ENCODE measurements around the gene ZNF608. TPM values are rescaled to one million over a fixed set of nuclear protein-coding genes. Genes with fewer than 3 reads are reported as not detected.
A peak's percentile ranks its signal among the peaks of the same experiment; 100 is the strongest.

Gene ZNF608
- total and polyA plus RNA-seq, 11 donors, result 3.3 to 26.7 (median 10.1) TPM

- 8 to 9% (median 9%) methylated on average over 25 of the region's 25 CpGs for WGBS, 4 donors
Measured at GRCh38 chr5:124748687-124749594, 2.5 kb upstream of the ZNF608 start.

GRCh38 chr5:124747791-124748686, 1.6 kb upstream of the ZNF608 start:
- no peaks in the 10 kb centered on the region for H3K36me3 ChIP-seq
- H3K4me1 ChIP-seq, result peaks cover 0 to 45% (median 10%) of the 10 kb centered on the region in 12 donors
- peak overlapping the region; percentile 46 to 77 (median 68) for H3K4me3 ChIP-seq
- intact Hi-C loops (cut with DNase I), result loop anchor here in 9 of 10 donors (1.0 to 10.0 kb wide), 19 partner anchors 41 to 1777 kb away; no protein-coding TSS in a partner anchor
- peaks cover 0 to 23% (median 0%) of the 10 kb centered on the region in 9 donors for H3K27me3 ChIP-seq
- WGBS, 4 donors, result 0 to 1% (median 0%) methylated on average over 17 of the region's 17 CpGs
- DNase-seq (no peak), ATAC-seq (peak; percentile 14 to 27 (median 24))
- TF ChIP-seq CTCF (IDR thresholded peaks at IDR 0.05), result peak in 1 of 12 donors; percentile 7
- no peak for TF ChIP-seq POLR2A (IDR thresholded peaks at IDR 0.05)
- H3K27ac ChIP-seq, result peak overlapping the region; percentile 78 to 96 (median 92)
- no peaks in the 10 kb centered on the region for H3K9me3 ChIP-seq

More at GRCh38 chr5:124748687-124749594, 2.5 kb upstream of the ZNF608 start:
- H3K36me3 ChIP-seq, result no peaks in the 10 kb centered on the region
- H3K4me3 ChIP-seq, result peak overlapping the region; percentile 46 to 77 (median 68)
- H3K4me1 ChIP-seq, result peaks cover 0 to 36% (median 6%) of the 10 kb centered on the region in 12 donors
- TF ChIP-seq POLR2A (IDR thresholded peaks at IDR 0.05) (peak in 1 of 2 donors; percentile 56), CTCF (IDR thresholded peaks at IDR 0.05) (no peak)
- intact Hi-C loops (cut with DNase I), result loop anchor here in 9 of 10 donors (2.0 to 10.0 kb wide), 16 partner anchors 42 to 1776 kb away; no protein-coding TSS in a partner anchor
- DNase-seq (peak in 4 of 5 donors; percentile 74 to 82 (median 80)), ATAC-seq (peak; percentile 88 to 94 (median 92))
- peak overlapping the region; percentile 56 to 96 (median 91) for H3K27ac ChIP-seq
- peaks cover 0 to 21% (median 0%) of the 10 kb centered on the region in 9 donors for H3K27me3 ChIP-seq
- no peaks in the 10 kb centered on the region for H3K9me3 ChIP-seq

- H3K27me3 ChIP-seq, result peaks cover 0 to 23% (median 0%) of the 10 kb centered on the region in 9 donors
- peaks cover 0 to 54% (median 18%) of the 10 kb centered on the region in 12 donors for H3K4me1 ChIP-seq
- DNase-seq (peak; percentile 74 to 83 (median 80)), ATAC-seq (peak; percentile 52 to 68 (median 54))
- no peaks in the 10 kb centered on the region for H3K36me3 ChIP-seq
- TF ChIP-seq CTCF (IDR thresholded peaks at IDR 0.05) (no peak), POLR2A (IDR thresholded peaks at IDR 0.05) (peak in 1 of 2 donors; percentile 35)
- H3K9me3 ChIP-seq, result no peaks in the 10 kb centered on the region
- intact Hi-C loops (cut with DNase I), result loop anchor here in 9 of 10 donors (1.0 to 10.0 kb wide), 17 partner anchors 40 to 1778 kb away; no protein-coding TSS in a partner anchor
- WGBS, 4 donors, result 0 to 1% (median 1%) methylated on average over 32 of the region's 32 CpGs
- H3K27ac ChIP-seq, result peak overlapping the region; percentile 78 to 96 (median 92)
- H3K4me3 ChIP-seq, result peak overlapping the region; percentile 46 to 77 (median 68)
Measured at GRCh38 chr5:124746916-124747790, 714 bp upstream of the ZNF608 start.
